GM19438 (cell line): ENCODE results near the gene SSBP3.

Experiments
- ATAC-seq: cut with Tn5 transposase; IDR thresholded peaks from one replicate; pipeline ENCODE4 v1.9.1; 2021; ENCODE audit warnings: low read depth; ENCODE audit not compliant: unreplicated experiment

The SSBP3 gene

GRCh38 chr1:54273092-54273794 lies 133.0 kb downstream of the SSBP3 start:
- no peak for ATAC-seq

GRCh38 chr1:54272772-54273091 lies 133.5 kb downstream of the SSBP3 start:
- no peak for ATAC-seq

GRCh38 chr1:54272134-54272533 lies 134.1 kb downstream of the SSBP3 start:
- ATAC-seq = no peak

- no peak for ATAC-seq
Measured at GRCh38 chr1:54271341-54271740, 134.9 kb downstream of the SSBP3 start.

- no peak for ATAC-seq
Measured at GRCh38 chr1:54270543-54270942, 135.7 kb downstream of the SSBP3 start.

- ATAC-seq = no peak
Measured at GRCh38 chr1:54268762-54269297, 137.4 kb downstream of the SSBP3 start.

- no peak for ATAC-seq
Measured at GRCh38 chr1:54267815-54268761, 138.1 kb downstream of the SSBP3 start.

- no peak for ATAC-seq
Measured at GRCh38 chr1:54266908-54267307, 139.3 kb downstream of the SSBP3 start.

GRCh38 chr1:54266195-54266594 lies 140.0 kb downstream of the SSBP3 start:
- ATAC-seq = no peak

- no peak for ATAC-seq
Measured at GRCh38 chr1:54265659-54266058, 140.5 kb downstream of the SSBP3 start.

- ATAC-seq = no peak
Measured at GRCh38 chr1:54265126-54265525, 141.1 kb downstream of the SSBP3 start.

- ATAC-seq = no peak
Measured at GRCh38 chr1:54263601-54264226, 142.5 kb downstream of the SSBP3 start.

- ATAC-seq = no peak
Measured at GRCh38 chr1:54262244-54262643, 143.9 kb downstream of the SSBP3 start.

- no peak for ATAC-seq
Measured at GRCh38 chr1:54260810-54261209, 145.4 kb downstream of the SSBP3 start.

GRCh38 chr1:54259546-54260140 lies 146.6 kb downstream of the SSBP3 start:
- ATAC-seq = no peak

GRCh38 chr1:54257876-54258275 lies 148.3 kb downstream of the SSBP3 start:
- ATAC-seq = no peak

GRCh38 chr1:54257346-54257620 lies 148.9 kb downstream of the SSBP3 start:
- no peak for ATAC-seq

GRCh38 chr1:54256522-54257345 lies 149.5 kb downstream of the SSBP3 start:
- ATAC-seq = no peak

- ATAC-seq = no peak
Measured at GRCh38 chr1:54255026-54255702, 151.0 kb downstream of the SSBP3 start.

- ATAC-seq = no peak
Measured at GRCh38 chr1:54254055-54254454, 152.1 kb downstream of the SSBP3 start.
